ENCODE results near the gene MTFP1. TPM values are rescaled to one million over a fixed set of nuclear protein-coding genes. Genes with fewer than 3 reads are reported as not detected.
"Not testable (repeated sequence)": the region's sequence is repeated elsewhere in the genome, so short reads cannot be mapped to it uniquely, and the experiment has no call there.

MTFP1 gene
- polyA plus RNA-seq, 1 donor = 9.9 TPM

GRCh38 chr22:30453731-30454510 is 28.4 kb downstream of the MTFP1 start:
- 60% methylated on average over 1 of the region's 6 CpGs for WGBS (ENCODE audit: insufficient coverage, low lambda C conversion rate)
- Histone ChIP-seq H3K9me3 (ENCODE audit: control insufficient read depth, low read depth, low read length) (no peaks in the 10 kb centered on the region), H3K4me3 (ENCODE audit: low read length) (no peak overlapping the region)

GRCh38 chr22:30455075-30455840 is 29.7 kb downstream of the MTFP1 start:
- H3K27ac ChIP-seq (ENCODE audit: low read length) = no peak overlapping the region
- no peak for DNase-seq
- no peaks in the 10 kb centered on the region for H3K27me3 ChIP-seq (ENCODE audit: control insufficient read depth, insufficient read depth, low read length)
- peaks cover 19% of the 10 kb centered on the region for H3K4me1 ChIP-seq (ENCODE audit: control insufficient read depth, insufficient read depth, low read length)
- no peaks in the 10 kb centered on the region for H3K36me3 ChIP-seq (ENCODE audit: control insufficient read depth, insufficient read depth, low read length)
- no peaks in the 10 kb centered on the region for H3K9me3 ChIP-seq (ENCODE audit: control insufficient read depth, low read depth, low read length)
- no CpG with 5 or more reads among the region's 8 CpGs for WGBS (ENCODE audit: insufficient coverage, low lambda C conversion rate)
- H3K4me3 ChIP-seq (ENCODE audit: low read length) = no peak overlapping the region

More at GRCh38 chr22:30453731-30454510, 28.4 kb downstream of the MTFP1 start:
- Histone ChIP-seq H3K4me1 (ENCODE audit: control insufficient read depth, insufficient read depth, low read length) (peaks cover 19% of the 10 kb centered on the region), H3K36me3 (ENCODE audit: control insufficient read depth, insufficient read depth, low read length) (no peaks in the 10 kb centered on the region), H3K27ac (ENCODE audit: low read length) (no peak overlapping the region), H3K27me3 (ENCODE audit: control insufficient read depth, insufficient read depth, low read length) (no peaks in the 10 kb centered on the region)
- no peak for DNase-seq

GRCh38 chr22:30457981-30458380 is 32.4 kb downstream of the MTFP1 start:
- no peaks in the 10 kb centered on the region for H3K27me3 ChIP-seq (ENCODE audit: control insufficient read depth, insufficient read depth, low read length)
- no peak for DNase-seq
- peaks cover 6% of the 10 kb centered on the region for H3K4me1 ChIP-seq (ENCODE audit: control insufficient read depth, insufficient read depth, low read length)
- H3K27ac ChIP-seq (ENCODE audit: low read length) = no peak overlapping the region
- no peaks in the 10 kb centered on the region for H3K9me3 ChIP-seq (ENCODE audit: control insufficient read depth, low read depth, low read length)
- no peaks in the 10 kb centered on the region for H3K36me3 ChIP-seq (ENCODE audit: control insufficient read depth, insufficient read depth, low read length)
- no CpG with 5 or more reads among the region's 8 CpGs for WGBS (ENCODE audit: insufficient coverage, low lambda C conversion rate)
- no peak overlapping the region for H3K4me3 ChIP-seq (ENCODE audit: low read length)

GRCh38 chr22:30459181-30460052 is 33.8 kb downstream of the MTFP1 start:
- no peaks in the 10 kb centered on the region for H3K9me3 ChIP-seq (ENCODE audit: control insufficient read depth, low read depth, low read length)
- no peaks in the 10 kb centered on the region for H3K27me3 ChIP-seq (ENCODE audit: control insufficient read depth, insufficient read depth, low read length)
- WGBS (ENCODE audit: insufficient coverage, low lambda C conversion rate) = no CpG with 5 or more reads among the region's 4 CpGs
- no peak overlapping the region for H3K4me3 ChIP-seq (ENCODE audit: low read length)
- H3K36me3 ChIP-seq (ENCODE audit: control insufficient read depth, insufficient read depth, low read length) = no peaks in the 10 kb centered on the region
- H3K4me1 ChIP-seq (ENCODE audit: control insufficient read depth, insufficient read depth, low read length) = no peaks in the 10 kb centered on the region
- no peak overlapping the region for H3K27ac ChIP-seq (ENCODE audit: low read length)
- DNase-seq = no peak

GRCh38 chr22:30460147-30460546 is 34.6 kb downstream of the MTFP1 start:
- peaks cover 2% of the 10 kb centered on the region for H3K27me3 ChIP-seq (ENCODE audit: control insufficient read depth, insufficient read depth, low read length)
- no peak overlapping the region for H3K27ac ChIP-seq (ENCODE audit: low read length)
- H3K36me3 ChIP-seq (ENCODE audit: control insufficient read depth, insufficient read depth, low read length) = no peaks in the 10 kb centered on the region
- no peaks in the 10 kb centered on the region for H3K4me1 ChIP-seq (ENCODE audit: control insufficient read depth, insufficient read depth, low read length)
- no peak overlapping the region for H3K4me3 ChIP-seq (ENCODE audit: low read length)
- H3K9me3 ChIP-seq (ENCODE audit: control insufficient read depth, low read depth, low read length) = no peaks in the 10 kb centered on the region
- no CpG with 5 or more reads among the region's 4 CpGs for WGBS (ENCODE audit: insufficient coverage, low lambda C conversion rate)
- no peak for DNase-seq

- not testable (repeated sequence) for H3K27ac ChIP-seq (ENCODE audit: low read length); DNase-seq; H3K9me3 ChIP-seq (ENCODE audit: control insufficient read depth, low read depth, low read length); H3K4me3 ChIP-seq (ENCODE audit: low read length); H3K4me1 ChIP-seq (ENCODE audit: control insufficient read depth, insufficient read depth, low read length); H3K36me3 ChIP-seq (ENCODE audit: control insufficient read depth, insufficient read depth, low read length); H3K27me3 ChIP-seq (ENCODE audit: control insufficient read depth, insufficient read depth, low read length)
- WGBS (ENCODE audit: insufficient coverage, low lambda C conversion rate) = no CpG with 5 or more reads among the region's 6 CpGs
Measured at GRCh38 chr22:30460555-30460954, 35.0 kb downstream of the MTFP1 start.

GRCh38 chr22:30469165-30469564 is 43.6 kb downstream of the MTFP1 start:
- H3K36me3 ChIP-seq (ENCODE audit: control insufficient read depth, insufficient read depth, low read length) = no peaks in the 10 kb centered on the region
- no CpG with 5 or more reads among the region's 2 CpGs for WGBS (ENCODE audit: insufficient coverage, low lambda C conversion rate)
- no peak overlapping the region for H3K27ac ChIP-seq (ENCODE audit: low read length)
- no peaks in the 10 kb centered on the region for H3K4me1 ChIP-seq (ENCODE audit: control insufficient read depth, insufficient read depth, low read length)
- no peaks in the 10 kb centered on the region for H3K9me3 ChIP-seq (ENCODE audit: control insufficient read depth, low read depth, low read length)
- no peak overlapping the region for H3K4me3 ChIP-seq (ENCODE audit: low read length)
- no peak for DNase-seq
- peaks cover 15% of the 10 kb centered on the region for H3K27me3 ChIP-seq (ENCODE audit: control insufficient read depth, insufficient read depth, low read length)

- Histone ChIP-seq H3K27ac (ENCODE audit: low read length) (no peak overlapping the region), H3K9me3 (ENCODE audit: control insufficient read depth, low read depth, low read length) (no peaks in the 10 kb centered on the region), H3K27me3 (ENCODE audit: control insufficient read depth, insufficient read depth, low read length) (peaks cover 8% of the 10 kb centered on the region), H3K4me3 (ENCODE audit: low read length) (no peak overlapping the region), H3K36me3 (ENCODE audit: control insufficient read depth, insufficient read depth, low read length) (no peaks in the 10 kb centered on the region), H3K4me1 (ENCODE audit: control insufficient read depth, insufficient read depth, low read length) (no peaks in the 10 kb centered on the region)
- WGBS (ENCODE audit: insufficient coverage, low lambda C conversion rate) = no CpG with 5 or more reads among the region's 2 CpGs
- DNase-seq = no peak
Measured at GRCh38 chr22:30470655-30471054, 45.1 kb downstream of the MTFP1 start.

- H3K27me3 ChIP-seq (ENCODE audit: control insufficient read depth, insufficient read depth, low read length) = peaks cover 6% of the 10 kb centered on the region
- H3K9me3 ChIP-seq (ENCODE audit: control insufficient read depth, low read depth, low read length) = no peaks in the 10 kb centered on the region
- H3K4me3 ChIP-seq (ENCODE audit: low read length) = no peak within 1 kb of the TSS
- no peaks in the 10 kb centered on the region for H3K4me1 ChIP-seq (ENCODE audit: control insufficient read depth, insufficient read depth, low read length)
- no peak within 1 kb of the TSS for H3K27ac ChIP-seq (ENCODE audit: low read length)
- DNase-seq = no peak
- no peaks in the 10 kb centered on the region for H3K36me3 ChIP-seq (ENCODE audit: control insufficient read depth, insufficient read depth, low read length)
- WGBS (ENCODE audit: insufficient coverage, low lambda C conversion rate) = no CpG with 5 or more reads among the region's 13 CpGs
Measured at GRCh38 chr22:30471616-30472318, 46.2 kb downstream of the MTFP1 start, which contains the start of gene SEC14L3. Gene SEC14L3 (minus strand): TSS chr22:30472017. CDS start chr22:30471958, 59 bp downstream.
